Measurements from ENCODE around the gene ACOXL.
"Not testable (repeated sequence)": the region's sequence is repeated elsewhere in the genome, so short reads cannot be mapped to it uniquely, and the experiment has no call there.

The ACOXL gene

DNA sequence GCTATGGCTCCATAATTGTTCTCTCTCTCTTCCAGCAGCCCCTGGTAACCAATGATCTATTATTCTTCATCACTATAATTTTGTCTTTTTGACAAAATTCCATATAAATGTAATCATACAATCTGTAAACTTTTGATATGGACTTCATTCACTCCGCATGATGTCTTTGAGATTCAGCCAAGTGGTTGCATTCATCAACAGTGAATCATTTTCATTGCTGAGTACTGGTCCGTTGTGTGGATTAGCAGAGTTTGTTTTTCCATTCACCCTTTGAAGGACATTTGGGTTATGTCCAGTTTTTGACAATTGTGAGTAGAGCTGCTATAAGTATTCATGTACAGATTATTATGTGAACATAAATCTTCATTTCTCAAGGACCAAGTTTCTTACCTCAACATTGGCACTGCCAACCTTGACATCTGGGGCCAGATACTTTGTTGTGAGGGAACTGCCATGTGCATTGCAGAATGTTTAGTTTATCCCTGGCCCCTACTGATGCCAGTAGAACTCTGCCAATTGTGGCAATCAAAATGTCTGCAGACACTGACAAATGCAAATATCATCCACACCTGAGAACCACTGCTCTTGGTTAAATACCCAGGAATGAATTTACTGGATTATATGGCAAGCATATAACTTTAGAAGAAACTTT, 340.0 kb downstream of the ACOXL start:
- no peak for DNase-seq

DNA sequence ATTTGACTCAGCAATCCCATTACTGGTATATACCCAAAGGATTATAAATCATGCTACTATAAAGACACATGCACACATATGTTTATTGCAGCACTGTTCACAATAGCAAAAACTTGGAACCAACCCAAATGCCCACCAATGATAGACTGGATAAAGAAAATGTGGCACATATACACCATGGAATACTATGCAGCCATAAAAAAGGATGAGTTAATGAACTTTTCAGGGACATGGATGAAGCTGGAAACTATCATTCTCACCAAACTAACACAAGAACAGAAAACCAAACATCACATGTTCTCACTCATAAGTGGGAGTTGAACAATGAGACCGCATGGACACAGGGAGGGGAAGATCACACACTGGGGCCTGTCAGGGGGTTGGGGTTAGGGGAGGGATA, 350.3 kb downstream of the ACOXL start:
- DNase-seq: not testable (repeated sequence)

DNA sequence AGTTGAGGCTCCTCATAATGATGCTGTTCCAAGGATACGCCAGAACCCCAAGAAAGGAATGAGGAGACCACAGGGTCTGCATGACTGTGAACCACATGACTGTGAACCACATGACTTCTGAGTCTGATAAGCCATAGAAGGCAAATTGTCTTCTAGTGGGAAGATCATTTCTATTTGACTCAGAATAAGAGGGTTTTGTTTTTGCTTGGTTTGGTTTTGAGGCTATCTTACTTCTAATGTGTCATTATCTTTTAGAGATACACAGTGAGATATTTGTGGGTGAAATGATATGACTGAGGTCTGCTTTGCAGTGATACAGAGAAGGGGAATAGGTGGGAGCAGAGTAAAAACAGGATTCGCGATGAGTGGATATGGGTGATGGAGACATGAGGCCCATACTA, 359.4 kb downstream of the ACOXL start:
- no peak for DNase-seq

DNA sequence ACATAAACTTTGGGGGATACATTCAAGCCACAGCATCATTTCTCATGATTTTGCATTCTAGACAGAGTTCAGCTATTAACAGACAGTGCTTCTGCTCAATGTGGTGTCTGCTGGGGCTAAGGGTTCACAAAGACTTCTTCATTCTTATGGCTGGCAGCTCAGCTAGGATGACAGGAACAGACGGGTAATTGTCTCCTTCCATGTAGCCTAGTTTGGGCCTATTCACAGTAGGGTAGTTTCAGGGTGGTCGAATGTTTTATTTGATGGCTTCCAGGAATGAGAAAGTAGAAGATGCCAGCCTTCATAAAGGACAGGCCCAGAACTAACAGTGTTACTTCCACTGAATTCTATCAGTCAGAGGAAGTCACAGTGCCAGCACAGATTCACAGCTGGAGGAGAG, 362.3 kb downstream of the ACOXL start:
- DNase-seq: no peak

DNA sequence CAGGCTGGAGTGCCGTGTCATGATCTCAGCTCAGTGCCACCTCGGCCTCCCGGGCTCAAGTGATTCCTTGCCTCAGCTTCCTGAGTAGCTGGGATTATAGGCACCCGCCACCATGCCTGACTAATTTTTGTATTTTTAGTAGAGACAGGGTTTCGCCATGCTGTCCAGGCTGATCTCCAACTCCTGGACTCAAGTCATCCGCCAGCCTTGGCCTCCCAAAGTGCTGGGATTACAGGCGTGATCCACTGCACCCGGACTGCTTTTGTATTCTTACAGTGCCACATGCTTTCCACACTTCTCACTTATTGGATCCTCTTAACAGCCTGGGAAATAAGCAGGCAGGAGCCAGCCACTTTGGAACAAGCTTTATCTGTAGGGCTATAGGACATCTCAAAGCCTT, 363.1 kb downstream of the ACOXL start:
- no peak for DNase-seq

DNA sequence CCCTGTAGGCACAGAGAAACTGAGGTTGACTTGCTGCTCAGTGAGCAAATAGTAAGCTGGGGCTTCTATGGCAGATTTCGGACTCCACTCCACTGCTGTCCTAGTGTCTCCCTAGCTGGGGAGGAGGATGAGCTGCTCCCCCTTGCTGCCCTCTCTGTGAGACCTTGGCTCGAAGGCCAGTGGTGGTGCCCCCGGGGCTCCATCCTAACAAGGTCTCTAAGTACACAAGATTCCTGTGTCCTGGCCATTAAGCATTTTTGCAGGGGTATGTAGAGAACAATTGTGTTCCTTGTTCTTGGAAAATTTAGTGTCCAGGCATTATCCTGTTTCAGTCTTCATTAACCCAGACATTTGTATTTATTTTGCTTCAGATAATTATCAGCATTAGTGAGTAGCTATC, 367.0 kb downstream of the ACOXL start:
- no peak for DNase-seq

DNA sequence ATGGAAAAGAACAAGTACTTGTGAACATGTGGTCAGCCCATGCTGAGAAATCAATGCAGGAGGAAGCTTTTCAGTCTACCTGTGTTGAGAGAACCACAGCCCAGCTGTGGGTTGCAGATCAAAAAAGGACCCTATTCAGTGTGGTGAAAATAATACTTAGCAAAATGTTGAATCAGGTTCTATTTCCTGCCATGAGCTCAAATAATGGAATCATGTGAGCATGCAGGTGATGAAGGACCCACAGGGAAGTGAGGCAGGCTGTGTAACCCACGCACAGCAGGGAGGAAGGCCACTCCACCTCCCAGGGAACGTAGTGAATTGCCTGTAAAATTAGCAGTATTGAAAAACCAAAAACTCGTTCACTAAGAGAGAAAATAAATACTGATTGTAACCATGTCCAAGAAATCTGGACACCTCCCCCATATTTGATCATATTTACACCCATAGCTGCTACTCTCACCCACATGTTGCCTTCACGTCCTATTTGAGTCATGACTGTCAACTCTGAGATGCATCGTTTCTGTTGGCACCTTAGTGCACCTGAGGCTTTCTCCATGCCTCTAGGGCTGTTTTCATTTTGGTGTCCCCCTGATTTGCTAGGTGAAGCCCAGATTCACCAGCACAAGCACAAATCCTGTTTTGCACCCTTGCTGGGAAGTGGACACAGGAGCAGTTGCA, 367.9 kb downstream of the ACOXL start:
- no peak for DNase-seq

DNA sequence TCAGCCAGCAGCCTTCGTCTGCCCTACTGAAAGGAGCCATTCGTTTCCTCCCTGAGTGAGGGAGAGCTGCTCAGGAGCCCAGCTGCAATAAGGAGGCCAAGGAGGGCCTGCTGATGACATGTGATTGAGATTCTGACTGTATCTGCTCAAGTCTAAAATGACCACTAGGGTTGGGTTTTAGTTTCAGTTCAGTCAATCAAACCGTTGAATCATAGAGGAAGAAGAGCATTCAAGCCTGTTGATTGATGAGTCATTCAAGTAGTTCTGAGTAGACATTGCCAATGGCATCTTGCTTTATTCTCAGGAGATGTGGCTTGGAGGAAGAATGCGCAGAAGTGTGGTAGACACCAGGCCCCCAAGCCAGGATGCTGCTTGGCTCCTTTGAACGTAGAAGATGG, 368.4 kb downstream of the ACOXL start:
- DNase-seq: no peak

DNA sequence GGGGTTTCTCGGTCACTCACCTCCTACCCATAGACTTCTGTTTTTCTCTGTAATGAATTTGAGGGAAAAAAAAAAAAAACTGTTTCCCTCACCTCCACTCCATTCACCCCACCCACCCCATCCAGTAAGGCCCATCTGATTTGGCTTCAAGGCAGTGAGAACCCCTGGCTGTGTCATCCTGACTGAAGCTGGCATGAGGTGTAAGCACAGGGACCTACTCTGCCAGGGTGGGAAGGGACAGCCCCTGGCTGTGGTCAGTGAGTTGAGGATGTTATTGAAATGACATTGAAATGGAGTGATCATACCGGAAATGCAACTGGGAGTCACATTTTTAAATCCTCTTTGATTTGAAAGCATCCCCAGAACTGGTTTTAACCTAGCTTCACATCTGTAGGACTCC, 369.2 kb downstream of the ACOXL start:
- no peak for DNase-seq

DNA sequence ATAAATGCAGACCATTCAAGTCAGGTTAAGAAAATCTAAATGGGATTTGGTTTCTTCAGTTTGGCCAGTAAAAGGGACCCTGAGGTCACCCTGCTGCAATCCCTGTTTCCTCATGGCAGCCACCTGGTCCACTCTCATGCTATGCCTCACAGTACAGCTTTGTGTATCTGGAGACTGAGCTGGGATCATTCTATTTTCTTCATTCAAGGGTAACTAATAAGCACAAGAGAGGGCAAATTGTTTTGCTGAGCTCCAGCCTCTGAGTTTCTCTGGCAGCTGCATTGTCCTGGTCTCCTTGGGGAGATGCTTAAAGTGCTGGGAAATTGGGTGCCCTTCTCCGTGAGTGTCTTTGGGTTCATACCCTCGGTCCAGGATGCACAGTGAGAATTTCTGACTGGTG, 369.8 kb downstream of the ACOXL start:
- no peak for DNase-seq

DNA sequence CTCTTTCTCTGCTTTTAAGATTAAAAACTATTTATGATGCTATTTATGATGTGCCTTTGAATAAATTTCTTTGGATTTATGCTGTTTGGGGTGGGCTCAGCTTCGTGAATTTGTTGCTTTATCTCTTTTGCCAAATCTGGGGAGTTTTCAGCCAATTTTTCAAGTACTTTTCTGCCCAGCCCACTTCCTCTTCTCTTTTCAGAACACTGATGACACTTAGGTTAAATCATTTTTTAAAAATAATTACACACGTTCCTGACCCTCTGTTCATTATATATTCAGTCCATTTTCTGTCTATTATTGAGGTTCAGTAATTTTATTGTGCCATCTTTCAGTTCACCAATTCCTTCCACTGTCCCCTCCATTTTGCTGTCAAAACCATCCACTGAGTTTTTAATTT, 373.6 kb downstream of the ACOXL start:
- DNase-seq: no peak

DNA sequence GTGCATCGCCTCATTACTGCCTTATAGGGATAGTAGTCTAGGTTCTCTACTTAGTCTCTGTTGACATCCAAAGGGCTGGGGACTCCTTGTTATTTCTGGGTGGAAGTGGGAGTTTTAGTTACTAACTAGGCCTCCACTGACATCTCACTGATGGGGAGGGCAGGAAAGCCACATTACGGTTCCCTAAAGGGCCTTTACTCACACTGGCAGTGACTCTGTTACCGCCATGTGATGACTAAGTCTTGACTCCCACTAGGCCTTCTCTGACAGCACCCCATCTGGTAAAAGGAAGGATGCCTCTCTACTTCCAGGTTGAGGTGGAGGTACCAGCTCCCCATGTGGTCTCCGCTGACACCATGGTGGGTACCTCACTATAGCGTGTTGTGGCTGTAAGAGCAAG, 374.3 kb downstream of the ACOXL start:
- no peak for DNase-seq

DNA sequence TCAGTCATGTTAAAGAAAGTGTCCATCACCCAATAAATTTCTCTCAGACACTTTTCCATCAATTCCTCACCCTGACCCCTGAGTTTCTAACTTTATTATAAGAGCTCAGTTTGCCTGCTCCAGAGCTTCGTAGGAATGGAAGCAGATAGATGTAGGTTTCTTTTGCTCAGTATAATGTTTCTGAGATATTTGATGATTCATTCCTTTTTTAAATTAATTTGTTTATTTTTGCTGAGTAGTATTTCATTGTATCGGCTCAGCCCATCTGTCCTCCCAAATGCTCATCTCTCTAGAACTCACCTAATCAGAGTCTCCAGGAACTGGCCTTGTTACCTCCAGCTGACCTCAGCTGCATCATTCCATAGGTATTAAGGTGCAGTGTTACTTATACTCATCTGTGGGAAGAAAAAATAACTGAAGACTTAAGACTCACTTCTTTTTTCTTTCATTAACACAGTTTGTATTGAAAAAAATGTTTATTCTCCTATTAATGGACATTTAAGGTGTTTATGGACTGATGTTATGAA, 376.4 kb downstream of the ACOXL start:
- no peak for DNase-seq

DNA sequence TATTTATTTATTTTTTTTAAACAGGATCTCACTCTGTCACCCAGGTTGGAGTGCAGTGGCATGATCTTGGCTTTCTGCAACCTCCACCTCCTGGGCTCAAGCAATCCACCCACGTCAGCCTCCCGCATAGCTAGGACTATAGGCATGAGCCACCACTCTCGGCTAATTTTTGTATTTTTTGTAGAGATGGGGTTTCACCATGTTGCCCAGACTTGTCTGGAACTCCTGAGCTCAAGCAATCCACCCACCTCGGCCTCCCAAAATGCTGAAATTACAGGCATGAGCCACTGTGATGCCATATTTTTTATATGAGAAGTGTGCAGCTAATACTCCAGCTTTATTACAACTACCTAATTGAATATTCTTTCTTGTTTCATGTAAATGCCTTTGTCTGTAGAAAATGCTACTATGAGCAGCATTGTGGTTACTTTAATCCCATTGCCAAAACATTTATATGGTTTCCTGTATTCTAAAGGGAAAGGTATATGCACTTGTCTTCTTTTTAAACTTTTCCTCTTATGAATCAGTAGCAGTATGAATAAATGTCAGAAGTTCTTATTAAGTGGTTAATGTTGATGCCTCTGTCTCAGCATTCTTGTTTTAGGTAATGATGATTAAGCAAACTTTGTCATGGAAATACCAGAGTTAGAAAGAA, 378.9 kb downstream of the ACOXL start:
- DNase-seq: no peak

DNA sequence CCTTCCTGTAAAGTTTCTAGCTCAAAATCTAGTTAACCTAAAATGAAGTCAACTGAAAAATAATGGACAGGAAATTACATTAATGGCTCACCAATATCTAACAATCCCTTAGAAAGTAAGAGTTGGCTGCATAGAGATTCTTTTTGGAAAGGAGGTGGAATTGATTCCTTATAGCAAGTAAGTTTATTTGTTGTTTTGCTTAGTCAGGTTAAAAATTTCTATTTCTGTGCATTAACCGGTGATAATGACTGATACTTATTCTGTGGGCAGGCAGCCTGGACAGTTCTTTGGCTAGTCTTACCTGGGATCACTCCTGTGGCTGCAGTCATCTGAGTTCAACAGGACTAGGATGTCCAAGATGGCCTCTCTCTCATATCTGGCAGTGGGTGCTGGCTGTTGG, 381.5 kb downstream of the ACOXL start:
- no peak for DNase-seq

DNA sequence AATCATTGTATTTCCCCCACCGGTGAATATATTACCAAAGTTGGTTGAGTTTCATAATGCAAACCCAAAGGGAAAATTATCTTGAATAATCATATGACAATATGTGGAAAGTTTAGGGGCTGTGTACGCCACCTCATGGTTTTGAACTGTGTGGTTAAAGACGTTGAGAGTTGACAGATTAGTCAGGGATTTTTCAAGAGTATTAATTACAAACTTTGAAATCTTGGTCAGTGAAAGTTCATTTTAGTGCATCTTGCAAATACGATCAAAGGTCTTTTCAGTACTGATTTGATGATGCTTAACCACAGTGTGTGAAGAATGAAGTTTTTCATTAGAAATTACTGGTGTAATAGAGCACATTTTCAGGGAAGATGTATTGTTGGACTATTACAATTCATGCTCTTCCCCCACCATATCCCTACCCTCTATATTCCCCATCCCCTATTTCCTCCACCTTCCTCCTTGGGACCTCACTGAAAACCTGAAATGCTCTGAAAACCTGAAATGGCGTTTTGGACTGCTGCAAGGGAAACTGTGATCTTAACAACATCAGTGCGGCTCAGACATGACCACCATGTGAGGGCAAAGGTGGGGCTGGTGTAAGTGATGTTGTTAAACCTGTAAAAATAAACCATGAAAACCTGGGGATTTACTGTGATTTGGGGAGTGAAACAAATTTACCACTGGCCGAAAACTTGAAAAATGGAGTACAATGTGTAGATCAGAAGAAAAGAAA, 383.8 kb downstream of the ACOXL start:
- no peak for DNase-seq

DNA sequence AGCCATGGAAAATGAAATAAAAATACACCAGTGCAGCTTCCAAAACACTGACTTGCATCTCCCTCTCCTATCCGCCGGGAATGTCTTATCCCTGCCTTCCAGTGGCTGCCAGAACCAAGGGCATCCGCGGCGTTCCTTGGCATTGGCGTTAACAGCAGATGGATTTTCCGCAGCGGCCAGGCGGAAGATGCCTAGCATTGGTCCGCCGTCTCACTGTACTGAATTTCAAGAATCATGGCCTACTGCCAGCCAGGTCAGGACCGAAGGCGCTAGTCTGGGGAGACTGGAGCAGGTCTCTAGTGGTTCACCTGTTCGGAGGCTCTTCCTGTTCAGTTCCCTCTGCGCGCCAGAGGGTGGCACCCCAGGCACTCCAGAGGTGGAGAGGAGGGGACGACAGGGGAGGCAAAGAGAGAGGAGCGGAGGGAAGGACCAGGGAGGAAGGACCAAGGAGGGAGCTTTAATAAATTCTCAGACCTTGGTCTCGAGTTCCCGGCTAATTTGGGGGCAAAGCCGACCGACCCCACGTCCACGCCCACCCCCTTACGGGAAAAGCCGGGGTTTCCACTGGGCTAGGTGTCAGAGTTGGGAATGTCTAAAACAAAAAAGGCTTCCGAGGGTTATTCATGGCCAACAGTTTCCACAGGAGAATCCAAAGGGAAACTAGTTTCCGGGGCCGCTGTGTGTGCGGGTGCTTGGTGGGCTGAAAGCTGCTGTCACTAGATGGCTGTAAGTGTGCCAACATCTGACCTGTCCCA, 384.6 kb downstream of the ACOXL start:
- peak; percentile 82 for DNase-seq

DNA sequence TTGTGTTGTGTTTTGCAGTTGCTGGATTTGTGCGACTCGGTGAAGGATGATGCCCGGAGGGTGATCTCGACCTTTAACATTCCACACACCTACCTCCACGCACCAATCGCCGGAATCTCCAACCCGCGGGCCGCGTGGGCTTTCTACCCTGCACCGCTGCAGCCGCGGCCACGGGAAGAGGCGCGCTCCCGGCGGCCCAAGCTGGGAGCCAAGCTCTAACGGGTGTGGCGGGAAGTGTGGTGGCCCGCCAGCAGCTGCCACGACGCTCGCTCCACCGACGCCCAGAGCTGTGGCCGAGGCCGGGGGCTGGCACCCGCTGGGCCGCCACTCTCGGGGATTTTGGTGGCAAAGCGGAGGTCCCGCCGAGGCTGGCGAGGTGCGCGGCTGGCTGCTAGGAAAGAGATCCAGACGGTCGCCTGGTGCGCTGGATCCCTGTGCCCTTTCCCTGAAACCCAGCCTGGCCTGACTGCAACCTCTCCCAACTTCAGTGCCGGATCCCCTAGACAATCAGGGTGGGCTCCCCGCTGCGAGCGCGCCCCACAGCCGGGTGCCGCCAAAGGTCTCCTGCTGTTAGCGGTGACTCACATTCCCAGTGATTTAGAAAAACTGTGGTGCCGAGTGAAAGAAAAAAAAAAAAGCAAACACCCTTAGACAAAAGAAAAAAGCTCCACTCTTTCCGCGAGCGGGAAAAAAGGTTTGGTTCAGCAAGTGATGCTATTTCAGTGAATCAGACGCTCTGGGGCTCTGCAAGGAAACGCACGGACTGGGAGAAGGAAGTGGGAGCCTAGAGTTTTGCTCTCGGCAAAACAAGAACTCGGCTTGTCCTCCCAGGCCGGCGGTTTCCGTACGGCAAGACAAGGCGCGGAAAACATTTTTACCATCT, 385.5 kb downstream of the ACOXL start:
- DNase-seq: peak; percentile 33

DNA sequence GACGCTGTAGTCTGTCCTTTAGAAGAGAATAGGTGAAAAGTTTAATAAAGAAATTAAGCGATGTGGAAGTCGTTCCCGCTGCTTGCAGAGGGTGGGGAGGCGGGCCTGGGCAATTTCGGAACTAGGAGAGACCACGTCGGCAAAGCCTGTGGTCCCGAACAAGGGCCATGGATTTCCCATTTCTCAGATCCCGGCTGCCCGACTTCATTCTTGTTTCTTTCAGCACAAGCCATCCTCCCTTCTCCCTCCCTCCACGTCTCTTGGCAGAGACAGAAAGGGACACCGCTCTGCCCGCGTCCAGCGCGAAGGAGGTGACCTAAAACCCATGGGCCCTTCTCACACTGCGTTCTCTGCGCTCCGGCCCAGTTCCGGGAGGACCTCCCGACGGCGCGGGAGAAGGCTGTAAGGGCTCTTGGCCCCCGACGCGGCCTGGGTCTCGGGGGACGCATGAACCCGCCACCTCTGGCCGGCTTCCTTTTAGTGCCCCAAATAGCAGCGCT, 386.2 kb downstream of the ACOXL start:
- peak; percentile 53 for DNase-seq

DNA sequence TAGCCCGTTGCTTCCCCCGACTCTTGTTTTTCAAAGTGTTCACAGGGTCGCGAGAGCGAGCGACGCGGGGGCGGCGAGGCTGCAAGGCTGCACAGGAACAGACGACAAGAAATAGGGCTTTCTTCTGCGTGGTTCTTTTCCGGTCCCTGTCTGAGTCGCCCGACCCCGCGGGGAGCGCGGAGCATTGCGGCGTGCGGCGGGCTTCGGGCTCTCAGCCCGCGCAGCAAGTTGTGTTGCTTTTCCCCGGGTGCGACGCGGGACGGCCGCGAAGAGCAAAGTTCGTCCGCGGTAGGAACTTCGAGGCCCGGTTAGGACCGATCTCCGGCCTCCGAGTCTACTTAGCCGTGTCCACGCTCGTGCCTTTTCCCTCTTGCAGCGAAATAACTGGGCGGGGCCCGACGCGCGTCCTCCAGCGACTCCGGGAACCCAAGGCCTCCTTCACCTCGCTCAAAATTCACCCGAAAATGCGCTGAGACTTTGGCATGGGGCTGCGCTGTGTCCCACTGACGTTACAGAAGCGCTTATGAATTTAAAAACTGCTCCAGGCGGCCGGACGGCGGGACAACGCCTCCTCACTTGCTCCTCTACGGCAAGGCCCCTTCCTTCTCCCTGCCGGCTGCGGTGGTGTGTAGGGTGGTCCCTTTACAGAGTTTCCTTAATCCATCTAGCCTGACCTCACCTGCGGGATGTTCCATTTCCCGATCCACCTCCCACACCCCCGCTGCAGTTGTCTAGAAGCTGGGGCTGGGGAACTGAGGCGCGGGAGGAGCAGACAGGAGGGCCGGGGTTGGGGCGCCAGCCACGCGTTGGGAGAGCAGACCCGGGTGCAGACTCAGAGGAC, 386.8 kb downstream of the ACOXL start:
- peak; percentile 43 for DNase-seq

Data from right hindlimb (tissue), 1 donor.